IgD-negative memory B cell (primary cell): ENCODE measurements around the gene CHD8. TPM values are rescaled to one million over a fixed set of nuclear protein-coding genes. Genes with fewer than 3 reads are reported as not detected.

Experiments
- H3K27ac Mint-ChIP-seq, 3 donors: one replicate each; pipeline ENCODE4 v1.8.0; 2020 to 2022; ENCODE audit warnings: mild to moderate bottlenecking in 3 of 3, mixed read lengths in 3 of 3, moderate library complexity in 1 of 3
- H3K27me3 Mint-ChIP-seq: one replicate; pipeline ENCODE4 v1.8.0; 2021; ENCODE audit warnings: mixed read lengths
- H3K36me3 Mint-ChIP-seq: one replicate; pipeline ENCODE4 v1.8.0; 2020; ENCODE audit warnings: mild to moderate bottlenecking, mixed read lengths
- H3K4me1 Mint-ChIP-seq, 3 donors: one replicate each; pipeline ENCODE4 v1.8.0; 2020 to 2022; ENCODE audit warnings: mixed read lengths in 3 of 3, mild to moderate bottlenecking in 1 of 3
- H3K4me3 Mint-ChIP-seq, 4 donors: one replicate each; pipeline ENCODE4 v1.8.0; 2020 to 2022; ENCODE audit warnings: mild to moderate bottlenecking in 4 of 4, mixed read lengths in 4 of 4, moderate library complexity in 3 of 4
- H3K9me3 Mint-ChIP-seq, 3 donors: one replicate each; pipeline ENCODE4 v1.8.0; 2020 to 2021; ENCODE audit warnings: mixed read lengths in 3 of 3, mild to moderate bottlenecking in 1 of 3
- polyA plus RNA-seq: library from polyadenylated mRNA; unstranded; fragments of 300-500 nt; fragmentation: Illumina TruSeq; gene quantifications from one replicate; pipeline ENCODE4 v1.2.3, GENCODE V29; 2021

The CHD8 gene
- polyA plus RNA-seq = 44.4 TPM

GRCh38 chr14:21455912-21456667 lies at the start of gene CHD8:
CHD8 (minus strand) TSS chr14:21456123; CDS start chr14:21431643, 24,480 bp downstream.
- H3K27me3 Mint-ChIP-seq = no peaks in the 10 kb centered on the region
- peaks cover 4% of the 10 kb centered on the region for H3K36me3 Mint-ChIP-seq
- peak within 1 kb of the TSS; percentile 88 to 100 (median 97) for H3K27ac Mint-ChIP-seq
- H3K4me3 Mint-ChIP-seq = peak within 1 kb of the TSS; percentile 88 to 100 (median 94)
- H3K9me3 Mint-ChIP-seq = no peaks in the 10 kb centered on the region
- peaks cover 16 to 34% (median 26%) of the 10 kb centered on the region in 3 donors for H3K4me1 Mint-ChIP-seq

- Mint-ChIP-seq H3K36me3 (no peaks in the 10 kb centered on the region), H3K27ac (peak overlapping the region in 1 of 3 donors; percentile 50), H3K4me3 (no peak overlapping the region), H3K9me3 (no peaks in the 10 kb centered on the region), H3K27me3 (no peaks in the 10 kb centered on the region), H3K4me1 (peaks cover 13 to 28% (median 22%) of the 10 kb centered on the region in 3 donors)
Observed at GRCh38 chr14:21505012-21505553, 49.2 kb upstream of the CHD8 start.

- H3K9me3 Mint-ChIP-seq = no peaks in the 10 kb centered on the region
- H3K36me3 Mint-ChIP-seq = no peaks in the 10 kb centered on the region
- no peak overlapping the region for H3K27ac Mint-ChIP-seq
- no peak overlapping the region for H3K4me3 Mint-ChIP-seq
- H3K27me3 Mint-ChIP-seq = no peaks in the 10 kb centered on the region
- H3K4me1 Mint-ChIP-seq = peaks cover 5 to 16% (median 14%) of the 10 kb centered on the region in 3 donors
Observed at GRCh38 chr14:21503376-21503775, 47.5 kb upstream of the CHD8 start.

GRCh38 chr14:21501568-21501967 lies 45.6 kb upstream of the CHD8 start:
- Mint-ChIP-seq H3K27me3 (no peaks in the 10 kb centered on the region), H3K9me3 (no peaks in the 10 kb centered on the region), H3K36me3 (no peaks in the 10 kb centered on the region), H3K4me1 (peaks cover 3 to 10% (median 8%) of the 10 kb centered on the region in 3 donors), H3K27ac (no peak overlapping the region), H3K4me3 (no peak overlapping the region)

GRCh38 chr14:21498540-21499526 lies 42.9 kb upstream of the CHD8 start:
- Mint-ChIP-seq H3K9me3 (no peaks in the 10 kb centered on the region), H3K4me1 (no peaks in the 10 kb centered on the region), H3K27ac (no peak overlapping the region), H3K27me3 (no peaks in the 10 kb centered on the region), H3K4me3 (no peak overlapping the region), H3K36me3 (no peaks in the 10 kb centered on the region)

GRCh38 chr14:21496453-21496852 lies 40.5 kb upstream of the CHD8 start:
- no peak overlapping the region for H3K4me3 Mint-ChIP-seq
- no peaks in the 10 kb centered on the region for H3K36me3 Mint-ChIP-seq
- H3K4me1 Mint-ChIP-seq = no peaks in the 10 kb centered on the region
- H3K27ac Mint-ChIP-seq = peak overlapping the region in 1 of 3 donors; percentile 19
- H3K9me3 Mint-ChIP-seq = no peaks in the 10 kb centered on the region
- no peaks in the 10 kb centered on the region for H3K27me3 Mint-ChIP-seq

- Mint-ChIP-seq H3K4me3 (no peak overlapping the region), H3K36me3 (no peaks in the 10 kb centered on the region), H3K9me3 (no peaks in the 10 kb centered on the region), H3K27ac (no peak overlapping the region), H3K4me1 (no peaks in the 10 kb centered on the region), H3K27me3 (no peaks in the 10 kb centered on the region)
Observed at GRCh38 chr14:21494902-21495762, 39.2 kb upstream of the CHD8 start.

- peaks cover 0 to 5% (median 3%) of the 10 kb centered on the region in 3 donors for H3K4me1 Mint-ChIP-seq
Observed at GRCh38 chr14:21486640-21487087, 30.7 kb upstream of the CHD8 start.

GRCh38 chr14:21476925-21477681 lies 21.2 kb upstream of the CHD8 start, which contains the start of the genes RAB2B and TOX4:
RAB2B (minus strand) TSS chr14:21476959; CDS start chr14:21476872, 87 bp downstream.
TOX4 (plus strand) TSS chr14:21477195; CDS start chr14:21477279, 84 bp downstream.
- Mint-ChIP-seq H3K4me1 (peaks cover 15 to 33% (median 20%) of the 10 kb centered on the region in 3 donors), H3K4me3 (peak within 1 kb of the TSS; percentile 93 to 100 (median 99)), H3K27me3 (no peaks in the 10 kb centered on the region), H3K36me3 (no peaks in the 10 kb centered on the region), H3K27ac (peak within 1 kb of the TSS; percentile 84 to 99 (median 99)), H3K9me3 (no peaks in the 10 kb centered on the region)

More at GRCh38 chr14:21486640-21487087, 30.7 kb upstream of the CHD8 start:
- Mint-ChIP-seq H3K9me3 (no peaks in the 10 kb centered on the region), H3K4me3 (no peak overlapping the region), H3K27me3 (no peaks in the 10 kb centered on the region), H3K36me3 (no peaks in the 10 kb centered on the region), H3K27ac (no peak overlapping the region)

- Mint-ChIP-seq H3K9me3 (no peaks in the 10 kb centered on the region), H3K4me1 (peaks cover 16 to 33% (median 20%) of the 10 kb centered on the region in 3 donors), H3K27me3 (no peaks in the 10 kb centered on the region), H3K4me3 (peak overlapping the region; percentile 93 to 100 (median 99)), H3K36me3 (no peaks in the 10 kb centered on the region), H3K27ac (peak overlapping the region; percentile 84 to 99 (median 99))
Observed at GRCh38 chr14:21476523-21476924, 20.6 kb upstream of the CHD8 start.

- H3K36me3 Mint-ChIP-seq = no peaks in the 10 kb centered on the region
- no peaks in the 10 kb centered on the region for H3K9me3 Mint-ChIP-seq
- H3K27ac Mint-ChIP-seq = peak overlapping the region; percentile 84 to 99 (median 99)
- no peaks in the 10 kb centered on the region for H3K27me3 Mint-ChIP-seq
- H3K4me3 Mint-ChIP-seq = peak overlapping the region; percentile 93 to 100 (median 99)
- peaks cover 16 to 32% (median 20%) of the 10 kb centered on the region in 3 donors for H3K4me1 Mint-ChIP-seq
Observed at GRCh38 chr14:21475767-21476522, 20.0 kb upstream of the CHD8 start.

- H3K27ac Mint-ChIP-seq = no peak overlapping the region
- peaks cover 2% of the 10 kb centered on the region for H3K36me3 Mint-ChIP-seq
- no peak overlapping the region for H3K4me3 Mint-ChIP-seq
- H3K27me3 Mint-ChIP-seq = no peaks in the 10 kb centered on the region
- no peaks in the 10 kb centered on the region for H3K9me3 Mint-ChIP-seq
- H3K4me1 Mint-ChIP-seq = peaks cover 0 to 2% (median 2%) of the 10 kb centered on the region in 3 donors
Observed at GRCh38 chr14:21467616-21468015, 11.7 kb upstream of the CHD8 start.

- peak overlapping the region; percentile 88 to 100 (median 94) for H3K4me3 Mint-ChIP-seq
- peaks cover 18 to 36% (median 27%) of the 10 kb centered on the region in 3 donors for H3K4me1 Mint-ChIP-seq
- peaks cover 4% of the 10 kb centered on the region for H3K36me3 Mint-ChIP-seq
- H3K27ac Mint-ChIP-seq = peak overlapping the region; percentile 88 to 100 (median 97)
- H3K9me3 Mint-ChIP-seq = no peaks in the 10 kb centered on the region
- H3K27me3 Mint-ChIP-seq = no peaks in the 10 kb centered on the region
Observed at GRCh38 chr14:21455592-21455911, 371 bp downstream of the CHD8 start.
